HTERT RPE-1 (cell line): ENCODE measurements around the gene OSM.

Experiments used
- in situ Hi-C: fragments of 300-500 bp; cut with MboI; formaldehyde crosslinking; loops from 4 replicates; pipeline ENCODE4 v1.14.3; 2020; ENCODE audit warnings: low sequenced_read_pairs

The OSM gene

DNA sequence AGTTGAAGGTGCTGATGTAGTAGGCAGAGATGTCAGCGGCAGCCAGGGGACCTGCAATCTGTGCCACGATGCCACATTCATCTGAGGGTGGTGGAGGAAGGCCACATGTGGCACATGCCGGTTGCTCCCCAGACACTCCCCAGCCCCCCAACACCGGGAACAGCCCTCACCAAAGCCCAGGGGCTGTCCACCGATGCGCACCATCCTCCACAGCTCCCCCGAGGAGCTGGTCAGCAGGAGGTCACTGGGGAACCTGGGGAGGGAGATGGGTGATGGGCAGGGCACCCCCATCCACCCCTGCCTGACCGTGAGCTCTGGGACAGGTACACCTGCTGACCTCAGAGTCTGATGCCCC, 19.2 kb upstream of the OSM start:
- in situ Hi-C loops, result no loop called here

DNA sequence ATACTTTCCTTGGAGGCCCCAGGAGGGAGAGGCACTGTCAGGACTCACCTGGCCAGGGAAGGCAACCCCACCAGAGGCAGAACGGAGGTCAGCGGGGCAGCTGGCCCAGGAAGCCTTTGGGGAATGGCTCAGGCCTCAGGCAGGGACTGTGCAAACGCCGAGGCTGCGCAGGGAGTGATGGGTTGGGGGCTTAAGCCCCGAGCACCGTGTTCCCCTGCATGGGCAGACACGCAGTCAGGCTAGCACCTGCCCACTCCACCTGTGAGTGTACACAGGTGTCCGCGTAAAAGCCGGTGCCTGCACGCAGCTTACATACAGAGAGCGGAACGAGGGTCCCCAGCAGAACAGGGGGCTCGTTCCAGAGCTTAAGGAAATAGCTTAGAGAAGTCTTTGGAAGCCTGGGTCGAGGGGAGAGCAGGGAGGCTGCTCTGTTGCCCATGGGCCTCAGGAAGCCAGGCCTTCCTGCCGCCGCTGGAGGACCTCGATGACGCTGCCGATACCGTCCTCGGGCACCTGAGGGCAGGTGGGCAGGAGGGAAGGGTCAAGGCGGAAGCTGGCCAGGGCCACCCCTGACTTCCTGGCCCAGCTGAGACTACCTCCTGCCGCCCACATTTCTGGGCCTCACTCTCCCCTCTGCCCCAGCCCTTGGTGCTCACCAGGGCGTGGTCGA, 18.7 kb upstream of the OSM start:
- in situ Hi-C loops, result no loop called here

- in situ Hi-C loops, result no loop called here
These were observed 18.0 kb upstream of the OSM start for GRCh38 chr22:30284666-30285065.

GRCh38 chr22:30284172-30284571, 17.5 kb upstream of the OSM start:
- in situ Hi-C loops, result no loop called here

DNA sequence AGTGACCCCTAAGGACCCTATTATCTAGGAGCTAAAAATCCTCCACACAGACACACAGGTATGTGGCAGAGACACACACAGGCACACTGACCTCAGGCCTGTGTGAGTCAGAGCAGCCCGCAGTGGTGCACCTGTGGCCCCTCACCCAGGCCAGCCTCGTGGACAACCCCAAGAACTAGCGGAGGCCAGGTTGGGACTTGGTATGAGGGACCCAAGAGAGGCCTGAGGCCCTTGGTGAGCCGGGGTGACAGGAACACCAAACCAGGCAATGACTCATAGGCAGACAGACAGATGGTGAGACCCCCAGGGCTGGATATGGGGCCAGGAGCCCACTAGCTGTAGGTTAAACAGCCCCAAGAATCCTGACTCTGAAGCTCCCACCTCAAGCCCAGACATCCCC, 16.7 kb upstream of the OSM start:
- in situ Hi-C loops, result no loop called here

- in situ Hi-C loops, result no loop called here
These were observed 16.0 kb upstream of the OSM start for GRCh38 chr22:30282616-30283046.

GRCh38 chr22:30280505-30280904, 13.9 kb upstream of the OSM start:
- in situ Hi-C loops, result no loop called here

DNA sequence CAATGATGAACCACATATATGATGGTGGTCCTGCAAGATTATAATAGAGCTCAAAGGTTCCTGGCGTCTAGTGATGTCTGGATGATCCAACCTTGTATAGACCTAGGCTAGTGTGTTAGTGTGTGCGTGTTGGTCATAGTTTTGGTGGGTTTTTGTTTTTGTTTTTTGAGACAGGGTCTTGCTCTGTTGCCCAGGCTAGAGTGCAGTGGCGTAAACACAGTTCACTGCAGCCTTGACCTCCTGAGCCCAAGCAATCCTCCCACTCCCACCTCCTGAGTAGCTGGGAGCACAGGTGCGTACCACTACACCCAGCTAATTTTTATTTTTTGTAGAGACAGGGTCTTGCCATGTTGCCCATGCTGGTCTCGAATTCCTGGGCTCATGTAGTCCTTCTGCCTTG, 13.3 kb upstream of the OSM start:
- in situ Hi-C loops, result no loop called here

GRCh38 chr22:30279046-30279788, 12.6 kb upstream of the OSM start:
- in situ Hi-C loops, result no loop called here

- in situ Hi-C loops, result no loop called here
These were observed 11.1 kb upstream of the OSM start for GRCh38 chr22:30277547-30278344.

GRCh38 chr22:30276039-30276438, 9.4 kb upstream of the OSM start:
- in situ Hi-C loops, result no loop called here

- in situ Hi-C loops, result no loop called here
These were observed 9.0 kb upstream of the OSM start for GRCh38 chr22:30275625-30276024.

- in situ Hi-C loops, result no loop called here
These were observed 7.8 kb upstream of the OSM start for GRCh38 chr22:30274437-30274812.

DNA sequence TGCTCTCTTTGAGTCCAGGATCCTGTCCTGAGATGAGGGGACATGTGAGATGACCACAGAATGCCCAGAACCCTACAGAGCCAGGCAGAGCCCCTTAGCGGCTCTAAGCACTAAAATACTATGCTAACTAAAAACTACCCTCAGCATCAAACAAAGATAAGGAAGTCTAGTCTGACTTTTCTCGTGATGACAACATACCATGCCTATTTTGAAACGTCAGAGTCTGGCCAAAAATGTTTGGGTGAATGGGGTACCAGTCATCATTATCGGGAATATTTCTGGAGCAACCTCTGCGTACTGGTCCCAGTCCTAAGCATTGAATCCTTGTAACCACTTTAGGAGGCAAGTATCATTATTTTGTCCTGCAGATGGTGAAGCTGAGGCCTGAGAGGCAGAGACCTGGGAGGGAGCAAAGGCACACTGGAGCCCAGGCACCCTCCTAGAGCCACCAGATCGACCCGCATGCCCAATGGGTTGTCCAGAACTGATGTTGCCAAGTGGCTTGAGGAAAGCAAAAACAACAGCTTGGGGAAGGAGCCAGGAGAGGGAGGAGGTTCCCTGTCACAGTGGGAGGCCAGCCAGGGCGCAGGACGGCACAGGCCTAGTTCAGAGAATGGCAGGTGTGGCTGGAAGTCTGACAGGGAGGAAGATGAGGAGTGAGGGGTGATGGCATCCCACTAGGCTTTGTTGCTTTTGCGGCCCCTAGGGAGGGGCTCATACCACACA, 7.2 kb upstream of the OSM start:
- in situ Hi-C loops, result no loop called here

GRCh38 chr22:30272781-30273601, 6.3 kb upstream of the OSM start:
- in situ Hi-C loops, result no loop called here

DNA sequence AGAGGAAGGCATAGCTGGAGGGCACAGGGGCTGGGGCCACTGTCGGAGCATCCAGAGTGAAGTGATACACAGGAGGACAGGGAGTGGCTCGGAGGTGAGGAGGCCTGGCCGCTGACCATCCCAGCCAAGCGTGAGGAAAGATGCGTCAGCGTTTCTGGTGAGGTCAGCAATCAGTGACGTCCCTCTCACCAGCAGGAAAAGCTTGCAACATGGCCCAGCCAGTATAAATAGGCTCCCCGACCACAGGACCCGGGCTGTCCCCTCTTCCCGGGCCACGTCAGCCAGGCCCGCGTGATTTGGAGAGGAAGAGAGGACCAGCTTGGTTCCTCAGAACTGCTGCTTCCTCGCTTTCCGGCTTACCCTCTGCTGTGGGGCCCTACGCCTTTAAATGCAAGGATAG, 4.2 kb upstream of the OSM start:
- in situ Hi-C loops, result no loop called here

- in situ Hi-C loops, result no loop called here
These were observed 1.7 kb upstream of the OSM start for GRCh38 chr22:30268331-30268730.

DNA sequence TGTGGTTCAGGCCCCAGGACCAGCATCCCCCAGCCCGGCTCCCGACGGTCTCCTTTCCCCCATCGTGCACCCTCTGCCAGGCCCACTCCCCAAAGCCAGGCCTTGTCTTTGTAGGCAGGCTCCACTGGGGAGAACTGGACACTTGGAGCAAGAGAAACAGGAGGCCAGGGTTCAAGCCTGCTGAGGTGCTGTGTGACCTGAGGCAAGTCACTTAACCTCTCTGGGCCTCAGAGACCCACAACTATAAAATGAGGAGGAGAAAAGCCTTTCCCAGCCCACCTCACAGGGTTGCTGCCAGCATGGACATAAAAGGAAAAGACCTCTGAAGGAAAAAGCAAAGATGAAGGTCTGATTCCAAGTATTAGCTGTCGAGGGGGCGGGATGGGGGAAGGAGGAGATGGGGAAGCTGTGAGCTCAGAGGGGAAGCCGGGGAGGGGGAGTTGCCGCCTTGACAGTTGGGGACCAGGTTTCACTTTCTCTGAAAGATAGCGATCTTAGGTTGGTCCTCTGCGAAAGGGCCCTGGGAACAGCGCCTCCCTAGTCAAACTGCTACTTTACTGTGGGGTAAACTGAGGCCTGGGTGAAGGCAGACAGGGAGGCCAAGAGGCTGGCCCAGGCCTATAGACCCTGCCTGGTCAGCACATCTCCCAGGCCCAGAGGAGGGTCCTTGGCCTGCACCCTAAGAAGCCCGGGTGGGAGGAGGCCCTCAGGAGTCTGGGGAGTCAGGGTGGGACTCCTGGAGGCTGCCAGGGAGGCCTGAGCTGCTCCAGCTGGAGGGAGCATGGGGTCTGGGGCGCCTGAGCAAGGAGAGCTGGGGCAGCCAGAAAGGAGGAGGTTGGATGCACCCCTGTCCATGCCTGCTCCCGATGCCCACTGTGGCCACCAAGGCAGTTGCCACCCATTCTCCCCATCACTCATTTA, 991 bp upstream of the OSM start:
- in situ Hi-C loops, result no loop called here

GRCh38 chr22:30265823-30266444, 717 bp downstream of the OSM start:
- in situ Hi-C loops, result no loop called here
